ENCODE data around the gene KRT83.

The KRT83 gene

DNA sequence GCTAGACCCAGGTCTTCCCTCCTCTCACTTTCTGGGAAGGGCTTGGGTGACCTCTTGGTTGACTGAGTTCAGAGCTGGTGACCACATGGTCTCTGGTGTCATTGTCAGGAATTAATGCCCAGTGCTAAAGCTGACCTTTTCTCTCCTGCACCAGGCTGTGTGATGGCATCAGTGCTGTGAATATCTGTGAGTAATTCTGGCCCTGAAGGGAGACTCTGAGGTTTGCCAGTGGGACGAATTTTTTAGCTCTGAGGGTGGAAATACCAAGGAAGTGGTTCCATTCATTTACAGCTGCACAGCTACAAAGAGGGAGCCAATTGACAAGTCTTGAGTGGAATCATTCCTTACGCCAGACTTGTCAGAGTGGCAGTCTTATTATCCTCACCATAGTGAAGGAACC, 53.0 kb downstream of the KRT83 start:
- FAIRE-seq (no peak), DNase-seq (ENCODE audit: insufficient read length, low spot score) (no peak)

DNA sequence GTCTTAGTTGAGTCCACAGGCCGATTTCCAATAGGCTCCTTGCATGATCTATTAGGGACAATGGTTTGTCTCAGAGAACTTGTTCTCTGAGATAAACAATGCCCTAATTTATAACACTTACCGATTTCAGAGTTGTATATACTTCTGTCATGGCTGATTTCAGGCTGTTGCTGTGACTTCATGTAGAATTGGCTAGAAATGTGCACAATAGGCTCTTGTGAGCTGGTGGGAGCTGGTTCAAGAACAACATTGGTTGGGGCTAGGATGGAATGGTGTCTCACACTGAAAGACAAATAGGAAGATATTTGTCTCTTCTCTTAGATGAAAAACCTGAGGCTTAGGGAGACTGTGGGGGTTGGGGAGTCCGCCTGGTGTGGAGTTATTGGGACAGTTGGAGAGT, 53.5 kb downstream of the KRT83 start:
- DNase-seq (ENCODE audit: insufficient read length, low spot score) (no peak), FAIRE-seq (no peak)

GRCh38 chr12:52267266-52267665, 53.9 kb downstream of the KRT83 start:
- no peak for FAIRE-seq
- no peak for DNase-seq (ENCODE audit: insufficient read length, low spot score)

DNA sequence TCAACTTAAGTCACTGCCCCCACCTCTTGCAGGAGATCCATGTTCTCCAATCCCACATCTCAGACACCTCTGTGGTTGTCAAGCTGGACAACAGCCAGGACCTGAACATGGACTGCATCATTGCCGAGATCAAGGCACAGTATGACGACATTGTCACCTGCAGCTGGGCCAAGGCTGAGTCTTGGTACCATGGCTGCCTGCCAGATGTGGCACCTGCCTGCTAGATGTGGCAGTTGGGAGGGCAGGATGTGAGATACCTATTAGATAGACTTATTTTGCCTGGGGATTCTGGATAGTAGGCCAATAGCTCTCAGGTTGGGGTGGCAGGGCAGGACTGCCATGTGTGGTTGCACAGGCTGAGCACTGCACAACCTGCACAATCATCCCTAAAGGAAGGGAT, 54.7 kb downstream of the KRT83 start:
- FAIRE-seq: no peak
- DNase-seq (ENCODE audit: insufficient read length, low spot score): no peak

DNA sequence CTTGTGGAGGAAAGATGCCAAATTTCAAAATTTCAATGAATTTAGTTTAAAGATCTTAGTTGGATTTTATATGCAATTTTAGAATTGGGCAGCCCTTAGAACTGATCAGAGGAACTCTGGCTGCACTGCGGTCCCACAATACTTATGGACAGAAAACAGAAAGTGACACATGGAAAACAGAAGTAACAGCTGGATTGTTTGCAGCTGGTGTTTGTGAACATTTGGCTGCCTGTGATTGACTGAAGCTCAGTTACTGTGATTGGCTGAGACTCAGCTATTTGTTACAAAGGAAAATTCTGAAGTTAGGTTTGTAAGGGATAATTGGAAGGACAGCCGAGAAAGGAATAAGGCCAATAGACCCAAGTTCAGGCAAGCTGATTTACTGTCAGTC, 56.8 kb downstream of the KRT83 start:
- no peak for DNase-seq (ENCODE audit: insufficient read length, low spot score)
- no peak for FAIRE-seq
